K562 (cell line): Measurements from ENCODE around the gene SDK1. TPM values are rescaled to one million over a fixed set of nuclear protein-coding genes. Genes with fewer than 3 reads are reported as not detected.

ENCODE experiments used
- ATAC-seq: fragments of 200-7000 bp; cut with Tn5 transposase; 3 replicates; pipeline ENCODE4 v1.9.1; 2020; ENCODE audit warnings: moderate library complexity
- BruUV-seq: library from RNA; stranded (reverse); fragments of 400-500 nt; replicated peaks from 2 replicates; lab custom pipeline; 2021; lab: Mats Ljungman, UMichigan
- CTCF ChIA-PET: fragments of 300-600 bp; formaldehyde crosslinking; extraction: SDS; loops from one replicate; lab custom pipeline; 2021; ENCODE audit warnings: low intra/inter-chr PET ratio; lab: Yijun Ruan, JAX
- POLR2A ChIA-PET: fragments of 300-600, 350-650 bp; sonication (Branson Sonifier 250); formaldehyde crosslinking; extraction: SDS; loops from one replicate; lab custom pipeline; 2021; ENCODE audit warnings: antibody characterized with exemption, inconsistent platforms; lab: Yijun Ruan, JAX
- DNase-seq, 4 experiments: peaks; one replicate each; pipeline versions ENCODE4 v3.0.0 to v3.0.0-alpha.2; 2011 to 2018; ENCODE audit warnings: low spot score in 3 of 4, mixed read lengths in 3 of 4; ENCODE audit errors: extremely low read depth in 1 of 4
- FAIRE-seq: peaks from 2 replicates; lab custom pipeline; 2011; peaks lifted over from hg19 to GRCh38; lab: Jason Lieb, UNC
- H2AFZ ChIP-seq: 2 replicates; pipeline ENCODE4 v1.6.0; 2011; ENCODE audit warnings: low read depth, low read length, control low read depth, inconsistent platforms
- H3K27ac ChIP-seq: fragments of 200-600 bp; 3 replicates; pipeline ENCODE4 v1.8.0; 2011; ENCODE audit warnings: low read depth, mild to moderate bottlenecking, control low read depth, inconsistent platforms, low read length, moderate library complexity, mixed read lengths; ENCODE audit errors: extremely low read depth
- H3K27me3 ChIP-seq, 2 experiments: fragments of 300-600 bp in 1 of 2; 2 replicates in 1 of 2; 3 replicates in 1 of 2; pipeline versions ENCODE4 v1.6.0 to v1.8.0; 2011; ENCODE audit warnings: inconsistent platforms in 2 of 2, low read length in 2 of 2, mild to moderate bottlenecking in 1 of 2, mixed read lengths in 1 of 2, moderate library complexity in 1 of 2; ENCODE audit not compliant: control insufficient read depth in 2 of 2, insufficient read depth in 2 of 2
- H3K36me3 ChIP-seq: fragments of 300-600 bp; 3 replicates; pipeline ENCODE4 v1.8.0; 2011; ENCODE audit warnings: mild to moderate bottlenecking, low read length, inconsistent platforms; ENCODE audit not compliant: control insufficient read depth, insufficient read depth
- H3K4me1 ChIP-seq, 2 experiments: fragments of 200-600 bp in 1 of 2; replicated peaks in 1 of 2; 2 replicates in 1 of 2; 3 replicates in 1 of 2; pipeline versions ENCODE4 v1.5.1 to v1.8.0; 2011; ENCODE audit warnings: inconsistent platforms in 2 of 2, low read length in 2 of 2, mild to moderate bottlenecking in 1 of 2, mixed read lengths in 1 of 2, moderate library complexity in 1 of 2; ENCODE audit not compliant: control insufficient read depth in 2 of 2, insufficient read depth in 2 of 2
- H3K4me2 ChIP-seq: 2 replicates; pipeline ENCODE4 v1.6.1; 2011; ENCODE audit warnings: low read length, control low read depth, inconsistent platforms, mixed read lengths; ENCODE audit not compliant: insufficient read depth
- H3K4me3 ChIP-seq: fragments of 200-600 bp; sonication (generic), shearing (Covaris generic); 2 replicates; pipeline ENCODE4 v1.5.1; 2016; ENCODE audit warnings: control low read depth, inconsistent platforms
- H3K79me2 ChIP-seq: fragments of 200-600 bp; 3 replicates; pipeline ENCODE4 v1.8.0; 2011; ENCODE audit warnings: low read length, inconsistent platforms; ENCODE audit not compliant: control insufficient read depth, insufficient read depth
- H3K9ac ChIP-seq, 2 experiments: 2 replicates each; pipeline versions ENCODE4 v1.6.0 to v1.6.1; 2011; ENCODE audit warnings: low read depth in 2 of 2, low read length in 2 of 2, control low read depth in 1 of 2, inconsistent platforms in 1 of 2, mild to moderate bottlenecking in 1 of 2, mixed read lengths in 1 of 2; ENCODE audit not compliant: insufficient read depth in 1 of 2
- H3K9me1 ChIP-seq: one replicate; pipeline ENCODE4 v1.6.0; 2011; ENCODE audit warnings: inconsistent platforms, mild to moderate bottlenecking, low read length, moderate library complexity; ENCODE audit not compliant: control insufficient read depth, insufficient read depth
- H3K9me3 ChIP-seq: replicated peaks from 2 replicates; pipeline ENCODE4 v1.5.1; 2011; ENCODE audit warnings: low read depth, low read length, inconsistent platforms; ENCODE audit not compliant: control insufficient read depth, insufficient read depth
- H4K20me1 ChIP-seq: replicated peaks from 2 replicates; pipeline ENCODE4 v1.6.1; 2011; ENCODE audit warnings: low read length, inconsistent platforms, mixed read lengths; ENCODE audit not compliant: control insufficient read depth, insufficient read depth
- ARHGAP35 ChIP-seq: fragments of 450-650 bp; IDR thresholded peaks from 2 replicates; pipeline ENCODE4 v1.6.1; 2018; ENCODE audit not compliant: partially characterized antibody
- ARID2 ChIP-seq: fragments of 450-650 bp; IDR thresholded peaks from 2 replicates; pipeline ENCODE4 v1.6.1; 2017; ENCODE audit warnings: antibody characterized with exemption, mild to moderate bottlenecking
- CCAR2 ChIP-seq: fragments of 200-400 bp; formaldehyde crosslinking; IDR thresholded peaks from 2 replicates; pipeline ENCODE4 v1.6.1; 2017; ENCODE audit warnings: mild to moderate bottlenecking, low read depth, low read length
- ETS2 ChIP-seq: IDR thresholded peaks from 2 replicates; pipeline ENCODE4 v1.6.1; 2016; ENCODE audit warnings: borderline replicate concordance, missing genetic modification characterization, mild to moderate bottlenecking, moderate library complexity, missing compliant biosample characterization; ENCODE audit not compliant: poor library complexity, severe bottlenecking
- FOXA3 ChIP-seq, 2 experiments: fragments of 450-650 bp in 1 of 2; sonication (generic) in 1 of 2; formaldehyde crosslinking; IDR thresholded peaks in 1 of 2; conservative IDR thresholded peaks in 1 of 2; 2 replicates each; pipeline versions ENCODE4 v1.4.0 to v1.8.0; 2020 to 2022; ENCODE audit warnings: mild to moderate bottlenecking in 2 of 2, missing genetic modification reagents in 1 of 2
- MCM2 ChIP-seq: fragments of 450-650 bp; IDR thresholded peaks from 2 replicates; pipeline ENCODE4 v1.6.1; 2017; ENCODE audit warnings: low read depth, mild to moderate bottlenecking
- MECOM ChIP-seq: fragments of 250-450 bp; sonication (Bioruptor Pico); IDR thresholded peaks from 2 replicates; pipeline ENCODE4 v1.8.0; 2022; ENCODE audit warnings: inconsistent platforms
- NCOA1 ChIP-seq: fragments of 450-650 bp; IDR thresholded peaks from 2 replicates; pipeline ENCODE4 v1.6.1; 2016; ENCODE audit warnings: low read depth
- SRSF7 ChIP-seq: fragments of 200-400 bp; formaldehyde crosslinking; optimal IDR thresholded peaks from 2 replicates; pipeline ENCODE3; 2017; ENCODE audit warnings: mild to moderate bottlenecking, low read depth, low read length
- ZBTB5 ChIP-seq: fragments of 450-650 bp; IDR thresholded peaks from 2 replicates; pipeline ENCODE4 v1.6.1; 2017; ENCODE audit warnings: antibody characterized with exemption
- ZNF212 ChIP-seq: fragments of 450-650 bp; formaldehyde crosslinking; IDR thresholded peaks from 2 replicates; pipeline ENCODE4 v1.4.0; 2020; ENCODE audit warnings: mild to moderate bottlenecking
- ZNF518B ChIP-seq: fragments of 250-450 bp; sonication (Bioruptor Pico); IDR thresholded peaks from 2 replicates; pipeline ENCODE4 v1.5.0; 2021; ENCODE audit warnings: mild to moderate bottlenecking, moderate library complexity
- ZNF583 ChIP-seq: fragments of 250-450 bp; sonication (Bioruptor Pico); IDR thresholded peaks from 2 replicates; pipeline ENCODE4 v1.4.0; 2020
- ZNF76 ChIP-seq: fragments of 250-450 bp; sonication (Bioruptor Pico); IDR thresholded peaks from 2 replicates; pipeline ENCODE4 v1.4.0; 2020; ENCODE audit warnings: mild to moderate bottlenecking, moderate library complexity, borderline replicate concordance
- WGBS: fragments of 100-300 bp; shearing (Covaris generic); methylation state at CpG from one replicate; pipeline ENCODE4 v1.1.6; 2016; ENCODE audit warnings: low coverage, mixed read lengths; ENCODE audit not compliant: insufficient coverage; ENCODE audit errors: missing lambda C conversion rate; 5-methylcytosine and 5-hydroxymethylcytosine counted together
- in situ Hi-C: fragments of 300-500 bp; cut with MboI; formaldehyde crosslinking; loops from 4 replicates; pipeline ENCODE4 v1.15.0; 2018; ENCODE audit warnings: inconsistent platforms, mixed read lengths
- intact Hi-C: fragments of 100-400 bp; cut with micrococcal nuclease; formaldehyde crosslinking; loops from 2 replicates; pipeline ENCODE4 v1.14.2; 2022
- polyA plus RNA-seq, 8 experiments: library from polyadenylated mRNA; depleted of rRNA in 4 of 8; stranded (reverse) in 5 of 8; unstranded in 3 of 8; fragments of >200 nt; fragmentation: Nextera tagmentation in 2 of 8; fragmentation: Illumina TruSeq in 1 of 8; extraction: Ambion mirVana in 2 of 8; extraction: Trizol in 1 of 8; gene quantifications; 2 replicates each; pipeline versions ENCODE4 v1.2.1 to v1.2.3, GENCODE V29; 2011 to 2014; ENCODE audit warnings: inconsistent platforms in 1 of 8, missing spikeins in 1 of 8
- total RNA-seq, 7 experiments: library from RNA; depleted of rRNA in 6 of 7; stranded (reverse); fragments of >200 nt in 6 of 7; fragmentation: Illumina TruSeq in 2 of 7; extraction: Trizol in 2 of 7; gene quantifications; 2 replicates each; pipeline versions ENCODE4 v1.2.1 to v1.2.3, GENCODE V29; 2011 to 2021; ENCODE audit warnings: low replicate concordance in 1 of 7
- TF ChIP-seq, protein P1 (sequence below): sonication (generic); formaldehyde crosslinking; IDR thresholded peaks from 2 replicates; pipeline ENCODE4 v1.9.0; 2022; ENCODE audit warnings: mild to moderate bottlenecking, missing genetic modification reagents
- TF ChIP-seq, protein P2 (sequence below), 3 experiments: fragments of 200-800 bp in 1 of 3; sonication (Bioruptor generic) in 1 of 3; sonication (generic) in 1 of 3; formaldehyde crosslinking in 1 of 3; IDR thresholded peaks; 2 replicates each; pipeline versions ENCODE4 v1.6.1 to v1.8.0; 2016 to 2022; ENCODE audit warnings: mild to moderate bottlenecking in 2 of 3, missing compliant biosample characterization in 2 of 3, missing genetic modification characterization in 2 of 3, missing genetic modification reagents in 1 of 3

Gene SDK1
- total and polyA plus RNA-seq, 9 of the 15 experiments (the other 6 are each of a cell fraction or from before 2014, with no cell fraction given): 0.16 TPM; not detected in 8

DNA sequence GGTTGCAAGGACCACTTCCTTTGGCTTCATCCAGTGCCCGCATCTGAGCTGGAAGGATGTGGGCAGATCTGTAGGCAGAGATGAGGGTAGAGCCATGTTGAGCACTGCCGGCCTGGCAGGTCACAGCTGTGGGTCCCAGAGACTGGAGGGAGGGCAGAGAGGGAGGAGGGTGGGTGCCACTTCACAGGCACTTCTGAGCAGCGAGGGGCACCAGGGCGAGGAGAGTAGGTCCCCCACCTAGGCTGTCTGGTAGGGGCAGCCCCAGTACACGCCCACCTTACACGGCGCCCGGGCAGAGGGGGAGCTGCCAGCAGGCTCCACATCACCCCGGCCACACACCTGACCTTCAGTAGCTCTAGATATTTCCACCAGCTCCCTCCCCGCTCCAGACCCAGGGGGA, 908.1 kb downstream of the SDK1 start:
- ChIA-PET POLR2A (interaction anchor here (0.6 to 1.3 kb wide), 3 partner anchors 9 to 17 kb away, joined by 3 read pairs; no protein-coding TSS in a partner anchor), CTCF (no interaction called here)
- H3K79me2 ChIP-seq: no peaks in the 10 kb centered on the region
- BruUV-seq: no TSS peak
- FAIRE-seq (no peak), DNase-seq (no peak), ATAC-seq (no peak)
- H2AFZ ChIP-seq: no peak overlapping the region
- H3K27me3 ChIP-seq: peaks cover 29 to 89% of the 10 kb centered on the region in 2 experiments; a peak in 4 of 5 replicates
- H3K27ac ChIP-seq: no peak overlapping the region
- H3K4me3 ChIP-seq: no peak overlapping the region
- H3K4me1 ChIP-seq: peaks cover 0 to 5% of the 10 kb centered on the region in 2 experiments; a peak in 2 of 5 replicates
- H3K9ac ChIP-seq: no peak overlapping the region
- no peaks in the 10 kb centered on the region for H3K36me3 ChIP-seq
- H3K9me3 ChIP-seq: no peaks in the 10 kb centered on the region
- intact Hi-C loops (no loop called here), in situ Hi-C loops (no loop called here)
- peaks cover 3% of the 10 kb centered on the region for H3K9me1 ChIP-seq
- 0% methylated on average over 10 of the region's 10 CpGs for WGBS
- H3K4me2 ChIP-seq: no peak overlapping the region
- H4K20me1 ChIP-seq: no peaks in the 10 kb centered on the region; the same call in 1 of the 2 replicates
- TF ChIP-seq MCM2 (no peak), NCOA1 (no peak), FOXA3 (CRISPR knock-in tag; conservative IDR thresholded peaks at IDR 0.05 in 1 of 2, IDR thresholded peaks at IDR 0.05 in 1 of 2) (no peak), CCAR2 (no peak), ZNF76 (no peak), ZNF518B (no peak), ARID2 (no peak), SRSF7 (no peak), MECOM (no peak), ZNF583 (CRISPR knock-in tag) (no peak), ZBTB5 (no peak), ZNF212 (CRISPR knock-in tag) (no peak), ARHGAP35 (no peak), ETS2 (tag) (no peak)
- TF ChIP-seq, protein P1, sequence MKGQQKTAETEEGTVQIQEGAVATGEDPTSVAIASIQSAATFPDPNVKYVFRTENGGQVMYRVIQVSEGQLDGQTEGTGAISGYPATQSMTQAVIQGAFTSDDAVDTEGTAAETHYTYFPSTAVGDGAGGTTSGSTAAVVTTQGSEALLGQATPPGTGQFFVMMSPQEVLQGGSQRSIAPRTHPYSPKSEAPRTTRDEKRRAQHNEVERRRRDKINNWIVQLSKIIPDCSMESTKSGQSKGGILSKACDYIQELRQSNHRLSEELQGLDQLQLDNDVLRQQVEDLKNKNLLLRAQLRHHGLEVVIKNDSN: no peak
- TF ChIP-seq, protein P2, sequence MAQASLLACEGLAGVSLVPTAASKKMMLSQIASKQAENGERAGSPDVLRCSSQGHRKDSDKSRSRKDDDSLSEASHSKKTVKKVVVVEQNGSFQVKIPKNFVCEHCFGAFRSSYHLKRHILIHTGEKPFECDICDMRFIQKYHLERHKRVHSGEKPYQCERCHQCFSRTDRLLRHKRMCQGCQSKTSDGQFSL (CRISPR knock-in tag; IDR thresholded peaks at IDR 0.05): no peak
- TF ChIP-seq, protein P2 (tag; IDR thresholded peaks at IDR 0.05): no peak
